ENCODE measurements around the gene CNTFR. TPM values are rescaled to one million over a fixed set of nuclear protein-coding genes. Genes with fewer than 3 reads are reported as not detected.

Gene CNTFR
- total RNA-seq, 1 donor from 2014 or later = 8.6 TPM

DNA sequence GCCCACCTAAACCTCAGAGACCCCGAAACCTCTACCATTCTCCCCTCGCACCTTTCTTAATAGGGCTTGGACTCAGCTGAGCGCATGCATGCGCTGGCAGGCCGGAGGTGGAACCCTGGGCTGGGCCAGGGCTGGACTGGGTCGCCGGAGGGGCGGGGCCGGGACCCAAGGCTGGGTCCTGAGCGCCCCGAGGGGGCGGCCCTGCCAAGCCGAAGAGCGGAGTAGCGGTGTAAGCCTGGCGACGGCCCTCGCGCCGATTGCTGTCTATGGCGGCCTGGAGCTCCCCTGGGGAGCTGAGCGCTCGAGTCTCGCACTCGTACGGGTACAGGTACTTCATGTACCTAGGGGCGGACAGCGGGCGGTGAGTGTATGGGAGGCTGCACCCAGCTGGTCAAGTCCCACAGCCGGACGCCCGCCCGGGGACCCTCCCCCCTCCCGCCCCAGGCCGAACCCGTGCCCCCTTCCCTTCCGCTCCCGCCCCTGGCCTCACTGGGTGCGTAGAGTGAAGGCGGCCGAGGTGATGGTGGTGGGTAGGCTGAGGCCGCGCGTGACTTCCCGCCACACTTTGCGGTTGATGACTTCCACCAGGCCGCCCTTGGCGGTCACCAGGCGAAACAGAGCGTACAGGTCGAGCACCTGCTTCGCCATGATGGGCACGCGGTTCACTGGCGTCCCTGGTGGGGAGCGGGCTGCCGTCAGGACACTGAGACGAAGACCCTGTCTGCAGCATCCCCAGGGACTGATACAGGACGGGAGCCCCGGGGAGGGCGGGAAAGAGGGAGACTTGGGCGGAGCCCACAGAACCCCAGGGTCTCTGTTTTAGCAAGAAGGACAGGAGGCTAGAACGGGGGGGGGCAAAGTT is 34.1 kb upstream of the CNTFR start:
- no peak for DNase-seq (ENCODE audit: low spot score)
- Histone ChIP-seq H3K27me3 (peaks cover 41% of the 10 kb centered on the region), H2AFZ (replicated peaks) (no peak overlapping the region), H3K9me3 (ENCODE audit: low read depth) (no peaks in the 10 kb centered on the region), H3K4me2 (peak overlapping the region; percentile 67), H4K20me1 (ENCODE audit: low read depth) (no peaks in the 10 kb centered on the region), H3K27ac (no peak overlapping the region), H3K4me3 (no peak overlapping the region), H3K79me2 (ENCODE audit: low read depth) (no peaks in the 10 kb centered on the region), H3K36me3 (no peaks in the 10 kb centered on the region), H3F3A (ENCODE audit: low read depth) (peaks cover 26% of the 10 kb centered on the region), H3K4me1 (peaks cover 42% of the 10 kb centered on the region), H3K9ac (no peak overlapping the region)
- Mint-ChIP-seq H3K4me1 (peaks cover 30% of the 10 kb centered on the region), H3K27ac (no peak overlapping the region), H3K36me3 (no peaks in the 10 kb centered on the region), H3K27me3 (ENCODE audit: insufficient read depth, low read depth) (peaks cover 37% of the 10 kb centered on the region), H3K4me3 (peak overlapping the region; percentile 62), H3K9me3 (peaks cover 2% of the 10 kb centered on the region)
- TF ChIP-seq EZH2 (IDR thresholded peaks at IDR 0.05) (no peak), EZH2phosphoT487 (IDR thresholded peaks at IDR 0.05) (no peak)
- TF ChIP-seq, protein P1, sequence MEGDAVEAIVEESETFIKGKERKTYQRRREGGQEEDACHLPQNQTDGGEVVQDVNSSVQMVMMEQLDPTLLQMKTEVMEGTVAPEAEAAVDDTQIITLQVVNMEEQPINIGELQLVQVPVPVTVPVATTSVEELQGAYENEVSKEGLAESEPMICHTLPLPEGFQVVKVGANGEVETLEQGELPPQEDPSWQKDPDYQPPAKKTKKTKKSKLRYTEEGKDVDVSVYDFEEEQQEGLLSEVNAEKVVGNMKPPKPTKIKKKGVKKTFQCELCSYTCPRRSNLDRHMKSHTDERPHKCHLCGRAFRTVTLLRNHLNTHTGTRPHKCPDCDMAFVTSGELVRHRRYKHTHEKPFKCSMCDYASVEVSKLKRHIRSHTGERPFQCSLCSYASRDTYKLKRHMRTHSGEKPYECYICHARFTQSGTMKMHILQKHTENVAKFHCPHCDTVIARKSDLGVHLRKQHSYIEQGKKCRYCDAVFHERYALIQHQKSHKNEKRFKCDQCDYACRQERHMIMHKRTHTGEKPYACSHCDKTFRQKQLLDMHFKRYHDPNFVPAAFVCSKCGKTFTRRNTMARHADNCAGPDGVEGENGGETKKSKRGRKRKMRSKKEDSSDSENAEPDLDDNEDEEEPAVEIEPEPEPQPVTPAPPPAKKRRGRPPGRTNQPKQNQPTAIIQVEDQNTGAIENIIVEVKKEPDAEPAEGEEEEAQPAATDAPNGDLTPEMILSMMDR (IDR thresholded peaks at IDR 0.05) = no peak

- peaks cover 10% of the 10 kb centered on the region for H3K27me3 ChIP-seq
- H3K9ac ChIP-seq = peak within 1 kb of the TSS; percentile 62
- Mint-ChIP-seq H3K4me1 (peaks cover 24% of the 10 kb centered on the region), H3K27me3 (ENCODE audit: insufficient read depth, low read depth) (peaks cover 10% of the 10 kb centered on the region), H3K4me3 (peak within 1 kb of the TSS; percentile 92), H3K9me3 (peaks cover 2% of the 10 kb centered on the region), H3K36me3 (peaks cover 7% of the 10 kb centered on the region), H3K27ac (peak within 1 kb of the TSS; percentile 91)
- H3K27ac ChIP-seq = no peak within 1 kb of the TSS
- no peaks in the 10 kb centered on the region for H4K20me1 ChIP-seq (ENCODE audit: low read depth)
- H3F3A ChIP-seq (ENCODE audit: low read depth) = peaks cover 17% of the 10 kb centered on the region
- H3K4me2 ChIP-seq = peak within 1 kb of the TSS; percentile 93
- H3K4me3 ChIP-seq = peak within 1 kb of the TSS; percentile 82
- peak; percentile 97 for DNase-seq (ENCODE audit: low spot score)
- H2AFZ ChIP-seq (replicated peaks) = peak within 1 kb of the TSS; percentile 68
- no peaks in the 10 kb centered on the region for H3K9me3 ChIP-seq (ENCODE audit: low read depth)
- no peaks in the 10 kb centered on the region for H3K79me2 ChIP-seq (ENCODE audit: low read depth)
- peaks cover 18% of the 10 kb centered on the region for H3K4me1 ChIP-seq
- H3K36me3 ChIP-seq = no peaks in the 10 kb centered on the region
- TF ChIP-seq, protein P1 (IDR thresholded peaks at IDR 0.05) = no peak
- TF ChIP-seq EZH2phosphoT487 (IDR thresholded peaks at IDR 0.05) (no peak), EZH2 (IDR thresholded peaks at IDR 0.05) (no peak)
Measured at GRCh38 chr9:34620061-34620994, 30.8 kb upstream of the CNTFR start, which contains the start of gene DCTN3. Gene DCTN3 (minus strand): TSS chr9:34620495. CDS start chr9:34620464, 31 bp downstream.

DNA sequence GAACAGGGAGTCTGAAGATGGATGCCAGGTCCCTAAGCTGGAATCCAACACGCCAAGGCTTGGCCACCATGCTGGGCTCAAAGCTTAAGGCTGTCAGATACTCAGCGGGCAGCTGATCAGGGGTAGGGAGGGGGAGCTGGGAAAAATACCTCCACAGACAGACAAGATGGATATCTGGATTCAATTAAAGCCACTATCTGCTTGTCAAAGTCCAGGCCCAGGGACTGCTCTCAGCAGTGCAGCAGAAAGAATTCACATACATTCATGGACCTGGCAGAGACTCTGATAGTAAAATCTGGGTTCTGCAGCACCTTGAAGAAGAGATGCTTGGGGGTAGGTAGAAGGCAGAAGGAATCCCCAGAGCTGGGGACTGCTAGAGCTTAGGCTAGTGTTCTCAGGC is 25.6 kb upstream of the CNTFR start:
- no peak overlapping the region for H3K4me2 ChIP-seq
- TF ChIP-seq EZH2phosphoT487 (IDR thresholded peaks at IDR 0.05) = no peak
- TF ChIP-seq, protein P1 (IDR thresholded peaks at IDR 0.05) = no peak
- TF ChIP-seq EZH2 (IDR thresholded peaks at IDR 0.05) = no peak
- Mint-ChIP-seq H3K4me3 (no peak overlapping the region), H3K36me3 (peaks cover 7% of the 10 kb centered on the region), H3K4me1 (peaks cover 33% of the 10 kb centered on the region), H3K27ac (no peak overlapping the region), H3K9me3 (no peaks in the 10 kb centered on the region), H3K27me3 (ENCODE audit: insufficient read depth, low read depth) (peaks cover 14% of the 10 kb centered on the region)
- H3K27ac ChIP-seq = no peak overlapping the region
- peaks cover 8% of the 10 kb centered on the region for H3K4me1 ChIP-seq
- peaks cover 13% of the 10 kb centered on the region for H3K79me2 ChIP-seq (ENCODE audit: low read depth)
- DNase-seq (ENCODE audit: low spot score) = no peak
- H3K4me3 ChIP-seq = no peak overlapping the region
- H3K27me3 ChIP-seq = no peaks in the 10 kb centered on the region
- H4K20me1 ChIP-seq (ENCODE audit: low read depth) = no peaks in the 10 kb centered on the region
- H3F3A ChIP-seq (ENCODE audit: low read depth) = peaks cover 14% of the 10 kb centered on the region
- no peak overlapping the region for H3K9ac ChIP-seq
- no peaks in the 10 kb centered on the region for H3K36me3 ChIP-seq
- H2AFZ ChIP-seq (replicated peaks) = no peak overlapping the region
- H3K9me3 ChIP-seq (ENCODE audit: low read depth) = no peaks in the 10 kb centered on the region

Measured in neural progenitor cell (in vitro differentiated cells).